Dermis microvascular lymphatic vessel endothelial cell (primary cell): ENCODE measurements around the gene ISOC2. TPM values are rescaled to one million over a fixed set of nuclear protein-coding genes. Genes with fewer than 3 reads are reported as not detected.
"Not testable (repeated sequence)": the region's sequence is repeated elsewhere in the genome, so short reads cannot be mapped to it uniquely, and the experiment has no call there.

Experiments
- DNase-seq, 2 donors: peaks; one replicate each; pipeline versions ENCODE4 v3.0.0 to v3.0.0-alpha.2; 2010; ENCODE audit warnings: low read depth in 2 of 2
- total RNA-seq: library from RNA; depleted of rRNA; stranded (reverse); fragments of >200 nt; gene quantifications from 2 replicates; pipeline ENCODE4 v1.2.1, GENCODE V29; 2014

ISOC2 gene
- total RNA-seq, 1 donor from 2014 or later, result 61.0 TPM

GRCh38 chr19:55460670-55461258, 678 bp downstream of the ISOC2 start:
- DNase-seq, result peak; percentile 12 to 69

GRCh38 chr19:55459950-55460657, 1.3 kb downstream of the ISOC2 start:
- DNase-seq, result peak; percentile 9 to 40

GRCh38 chr19:55459551-55459949, 1.9 kb downstream of the ISOC2 start:
- no peak for DNase-seq

- DNase-seq, result no peak
Observed at GRCh38 chr19:55457683-55458457, 3.6 kb downstream of the ISOC2 start.

- no peak for DNase-seq
Observed at GRCh38 chr19:55456347-55456746, 5.1 kb downstream of the ISOC2 start.

- no peak for DNase-seq
Observed at GRCh38 chr19:55455576-55456235, 5.7 kb downstream of the ISOC2 start.

- peak; percentile 9 to 52 for DNase-seq
Observed at GRCh38 chr19:55454787-55455243, 6.6 kb downstream of the ISOC2 start.

- no peak for DNase-seq
Observed at GRCh38 chr19:55453511-55454260, 7.8 kb downstream of the ISOC2 start.

GRCh38 chr19:55452749-55453346, 8.6 kb downstream of the ISOC2 start:
- DNase-seq, result peak; percentile 6 to 63

- no peak for DNase-seq
Observed at GRCh38 chr19:55451965-55452748, 9.3 kb downstream of the ISOC2 start.

- no peak for DNase-seq
Observed at GRCh38 chr19:55451163-55451964, 10.1 kb downstream of the ISOC2 start.

GRCh38 chr19:55449469-55449868, 12.0 kb downstream of the ISOC2 start:
- no peak for DNase-seq

GRCh38 chr19:55448175-55448490, 13.3 kb downstream of the ISOC2 start:
- DNase-seq, result not testable (repeated sequence)

- DNase-seq, result no peak
Observed at GRCh38 chr19:55447421-55448174, 13.8 kb downstream of the ISOC2 start.

- DNase-seq, result no peak
Observed at GRCh38 chr19:55446060-55446459, 15.4 kb downstream of the ISOC2 start.

- DNase-seq, result no peak
Observed at GRCh38 chr19:55444646-55445045, 16.8 kb downstream of the ISOC2 start.

GRCh38 chr19:55443824-55444480, 17.5 kb downstream of the ISOC2 start:
- DNase-seq, result no peak
